Endothelial cell of umbilical vein (primary cell): ENCODE data around the gene NACA2. TPM values are rescaled to one million over a fixed set of nuclear protein-coding genes. Genes with fewer than 3 reads are reported as not detected.

ENCODE experiments used
- BruUV-seq: library from RNA; stranded (reverse); fragments of 400-500 nt; replicated peaks from 2 replicates; lab custom pipeline; 2021; lab: Mats Ljungman, UMichigan
- CTCF ChIA-PET: fragments of 300-600, 350-600 bp; sonication (Branson Sonifier 250); formaldehyde crosslinking; loops from one replicate; lab custom pipeline; 2021; ENCODE audit warnings: antibody characterized with exemption, inconsistent platforms; lab: Charles Lee
- POLR2A ChIA-PET: fragments of 300-600, 350-600 bp; sonication (Branson Sonifier 250); formaldehyde crosslinking; loops from one replicate; lab custom pipeline; 2021; ENCODE audit warnings: antibody characterized with exemption, inconsistent platforms; lab: Charles Lee
- DNase-seq: peaks from one replicate; pipeline ENCODE4 v3.0.0-alpha.2; 2011; ENCODE audit warnings: low read depth, low spot score
- FAIRE-seq: peaks from 2 replicates; lab custom pipeline; 2011; peaks lifted over from hg19 to GRCh38; lab: Jason Lieb, UNC
- H2AFZ ChIP-seq: 2 replicates; pipeline ENCODE4 v1.6.0; 2012; ENCODE audit warnings: low read depth, low read length, control low read depth, inconsistent platforms
- H3K27ac ChIP-seq: 2 replicates; pipeline ENCODE4 v1.5.1; 2011; ENCODE audit warnings: low read depth, mild to moderate bottlenecking, control low read depth, low read length, moderate library complexity; ENCODE audit not compliant: insufficient read depth
- H3K27me3 ChIP-seq, 2 experiments: 2 replicates each; pipeline versions ENCODE4 v1.6.0 to v1.6.1; 2011; ENCODE audit warnings: low read length in 2 of 2, mixed read lengths in 1 of 2; ENCODE audit not compliant: control insufficient read depth in 2 of 2, insufficient read depth in 2 of 2
- H3K36me3 ChIP-seq, 2 experiments: 2 replicates in 1 of 2; 3 replicates in 1 of 2; pipeline ENCODE4 v1.5.1; 2011; ENCODE audit warnings: low read length in 2 of 2, mild to moderate bottlenecking in 1 of 2, moderate library complexity in 1 of 2; ENCODE audit not compliant: control insufficient read depth in 2 of 2, insufficient read depth in 2 of 2; ENCODE audit errors: extremely low read depth in 1 of 2
- H3K4me1 ChIP-seq: 3 replicates; pipeline ENCODE4 v1.5.1; 2011; ENCODE audit warnings: mild to moderate bottlenecking, low read length; ENCODE audit not compliant: control insufficient read depth, insufficient read depth; ENCODE audit errors: extremely low read depth
- H3K4me2 ChIP-seq: 2 replicates; pipeline ENCODE4 v1.6.1; 2011; ENCODE audit warnings: low read length, control low read depth, mixed read lengths; ENCODE audit not compliant: insufficient read depth
- H3K4me3 ChIP-seq, 3 experiments: fragments of 200-600 bp in 1 of 3; sonication (generic), shearing (Covaris generic) in 1 of 3; replicated peaks in 1 of 3; 2 replicates each; pipeline ENCODE4 v1.5.1; 2011 to 2016; ENCODE audit warnings: control low read depth in 3 of 3, low read length in 3 of 3, mild to moderate bottlenecking in 2 of 3, inconsistent platforms in 1 of 3, low read depth in 1 of 3, moderate library complexity in 1 of 3; ENCODE audit not compliant: insufficient read depth in 1 of 3
- H3K79me2 ChIP-seq: 2 replicates; pipeline ENCODE4 v1.6.0; 2012; ENCODE audit warnings: low read length, inconsistent platforms; ENCODE audit not compliant: control insufficient read depth, insufficient read depth
- H3K9ac ChIP-seq: replicated peaks from 2 replicates; pipeline ENCODE3; 2011; ENCODE audit warnings: low read length, control low read depth; ENCODE audit not compliant: insufficient read depth; ENCODE audit errors: extremely low read depth
- H3K9me1 ChIP-seq: replicated peaks from 3 replicates; pipeline ENCODE4 v1.6.0; 2011; ENCODE audit warnings: mild to moderate bottlenecking, low read length; ENCODE audit not compliant: control insufficient read depth, insufficient read depth; ENCODE audit errors: extremely low read depth
- H3K9me3 ChIP-seq: replicated peaks from 2 replicates; pipeline ENCODE4 v1.5.1; 2012; ENCODE audit warnings: low read length, inconsistent platforms; ENCODE audit not compliant: control insufficient read depth, insufficient read depth
- H4K20me1 ChIP-seq: replicated peaks from 2 replicates; pipeline ENCODE3; 2011; ENCODE audit warnings: mild to moderate bottlenecking, low read length; ENCODE audit not compliant: control insufficient read depth, insufficient read depth; ENCODE audit errors: extremely low read depth
- CTCF ChIP-seq, 2 donors: IDR thresholded peaks; 1 replicate in 1 of 2; 2 replicates in 1 of 2; pipeline ENCODE4 v1.5.1; 2011; ENCODE audit warnings: low read length in 2 of 2, mild to moderate bottlenecking in 2 of 2, moderate library complexity in 2 of 2, control low read depth in 1 of 2, inconsistent platforms in 1 of 2, low read depth in 1 of 2; ENCODE audit not compliant: insufficient read depth in 1 of 2; ENCODE audit errors: extremely low read depth in 1 of 2
- EZH2 ChIP-seq: IDR thresholded peaks from 2 replicates; pipeline ENCODE4 v1.6.1; 2012; ENCODE audit warnings: borderline replicate concordance, low read depth, mild to moderate bottlenecking, moderate library complexity, low read length, inconsistent platforms; ENCODE audit not compliant: severe bottlenecking
- FOS ChIP-seq: IDR thresholded peaks from 2 replicates; pipeline ENCODE4 v1.6.1; 2011; ENCODE audit warnings: mild to moderate bottlenecking, low read length, moderate library complexity, borderline replicate concordance; ENCODE audit not compliant: insufficient read depth
- GATA2 ChIP-seq: IDR thresholded peaks from 2 replicates; pipeline ENCODE4 v1.7.0; 2011; ENCODE audit warnings: low read depth, mild to moderate bottlenecking, moderate library complexity, mixed read lengths, low read length; ENCODE audit not compliant: insufficient read length, insufficient read depth
- JUN ChIP-seq: IDR thresholded peaks from 2 replicates; pipeline ENCODE4 v1.6.1; 2011; ENCODE audit warnings: borderline replicate concordance, low read depth; ENCODE audit not compliant: insufficient read length, insufficient read depth
- MAX ChIP-seq: IDR thresholded peaks from 2 replicates; pipeline ENCODE4 v1.6.1; 2011; ENCODE audit not compliant: insufficient read depth, insufficient read length
- MYC ChIP-seq: IDR thresholded peaks from one replicate; pipeline ENCODE4 v1.6.1; 2011; ENCODE audit warnings: mild to moderate bottlenecking, low read depth, low read length
- POLR2A ChIP-seq: IDR thresholded peaks from 2 replicates; pipeline ENCODE4 v1.6.1; 2012; ENCODE audit warnings: low read depth, mild to moderate bottlenecking, control low read depth, low read length
- POLR2AphosphoS5 ChIP-seq: IDR thresholded peaks from 2 replicates; pipeline ENCODE4 v1.6.1; 2012; ENCODE audit warnings: low read depth, mild to moderate bottlenecking, control low read depth, low read length, moderate library complexity; ENCODE audit not compliant: insufficient read depth
- dilution Hi-C: fragments of 300-500 bp; cut with MboI; formaldehyde crosslinking; loops from one replicate; pipeline ENCODE4 v1.15.0; 2019; ENCODE audit warnings: low sequenced_read_pairs; ENCODE audit not compliant: extremely low pct_ligation_motif_present
- intact Hi-C: fragments of 100-400 bp; cut with micrococcal nuclease; formaldehyde crosslinking; loops from one replicate; pipeline ENCODE4 v1.10.0; 2022
- polyA plus RNA-seq, 4 experiments: library from polyadenylated mRNA; depleted of rRNA in 3 of 4; stranded (reverse) in 3 of 4; unstranded in 1 of 4; fragments of >200 nt; gene quantifications; 2 replicates each; pipeline versions ENCODE4 v1.2.1 to v1.2.3, GENCODE V29; 2011 to 2012; ENCODE audit warnings: missing spikeins in 1 of 4
- total RNA-seq: library from RNA; stranded (reverse); gene quantifications from 2 replicates; pipeline ENCODE4 v1.2.3, GENCODE V29; 2021

The NACA2 gene
- total and polyA plus RNA-seq, 2 donors (not counting 3 experiments of a cell fraction or from before 2014, with no cell fraction given), result not detected

GRCh38 chr17:61611323-61611722 is 20.3 kb upstream of the NACA2 start:
- POLR2A ChIA-PET, result no interaction called here

More at GRCh38 chr17:61611323-61611722, 20.3 kb upstream of the NACA2 start:
- no peak overlapping the region for H3K27ac ChIP-seq
- intact Hi-C loops, result no loop called here
- dilution Hi-C loops, result no loop called here
- H3K4me2 ChIP-seq, result no peak overlapping the region
- BruUV-seq, result no TSS peak
- FAIRE-seq, result no peak
- CTCF ChIA-PET, result interaction anchor here (1.4 kb wide), 1 partner anchor 15 kb away, joined by 3 read pairs; no protein-coding TSS in a partner anchor
- H3K9me1 ChIP-seq, result no peaks in the 10 kb centered on the region
- H3K27me3 ChIP-seq, result no peaks in the 10 kb centered on the region
- H3K9ac ChIP-seq, result no peak overlapping the region
- DNase-seq, result no peak
- no peaks in the 10 kb centered on the region for H3K9me3 ChIP-seq
- no peaks in the 10 kb centered on the region for H3K36me3 ChIP-seq
- H2AFZ ChIP-seq, result no peak overlapping the region
- no peaks in the 10 kb centered on the region for H4K20me1 ChIP-seq
- H3K4me3 ChIP-seq, result no peak overlapping the region
- H3K4me1 ChIP-seq, result no peaks in the 10 kb centered on the region
- no peaks in the 10 kb centered on the region for H3K79me2 ChIP-seq
- TF ChIP-seq EZH2 (no peak), POLR2A (no peak), GATA2 (no peak), CTCF (IDR thresholded peaks at IDR 0.05; ENCODE audit: extremely low read depth in 1 of 2, insufficient read depth in 1 of 2, low read depth in 1 of 2, low read length in 2 of 2) (no peak), MAX (no peak), JUN (no peak), MYC (no peak), POLR2AphosphoS5 (no peak), FOS (no peak)
